HG03066 (cell line): ENCODE results near the gene PRR9.

Source experiments
- ATAC-seq: cut with Tn5 transposase; IDR thresholded peaks from one replicate; pipeline ENCODE4 v1.9.1; 2021; ENCODE audit warnings: low read depth; ENCODE audit not compliant: unreplicated experiment

PRR9 gene

GRCh38 chr1:153262462-153263157, 45.2 kb downstream of the PRR9 start:
- no peak for ATAC-seq

GRCh38 chr1:153265457-153265856, 48.1 kb downstream of the PRR9 start:
- ATAC-seq = no peak
